ENCODE measurements around the gene GYG2. TPM values are rescaled to one million over a fixed set of nuclear protein-coding genes. Genes with fewer than 3 reads are reported as not detected.
"Not testable (repeated sequence)": the region's sequence is repeated elsewhere in the genome, so short reads cannot be mapped to it uniquely, and the experiment has no call there.

GYG2 gene
- total RNA-seq, 1 experiment from 2014 or later: 9.0 TPM

- TF ChIP-seq CTCF (IDR thresholded peaks at IDR 0.05; ENCODE audit: unreplicated experiment): no peak
- no peaks in the 10 kb centered on the region for H3K9me3 Mint-ChIP-seq (ENCODE audit: low read depth, unreplicated experiment)
- no peaks in the 10 kb centered on the region for H3K27me3 Mint-ChIP-seq (ENCODE audit: unreplicated experiment)
- DNase-seq: no peak
- BruUV-seq (replicated peaks): no TSS peak
- H3K4me3 Mint-ChIP-seq (ENCODE audit: low read depth, unreplicated experiment): no peak overlapping the region
- no peak overlapping the region for H3K27ac Mint-ChIP-seq (ENCODE audit: unreplicated experiment)
- H3K4me1 Mint-ChIP-seq (ENCODE audit: low read depth, unreplicated experiment): peaks cover 6% of the 10 kb centered on the region
- no peaks in the 10 kb centered on the region for H3K36me3 Mint-ChIP-seq (ENCODE audit: insufficient read depth, unreplicated experiment)
- CTCF ChIA-PET: no interaction called here
- intact Hi-C loops (cut with micrococcal nuclease; ENCODE audit: unreplicated experiment): no loop called here
Measured at GRCh38 chrX:2879670-2880069, 50.9 kb downstream of the GYG2 start.

GRCh38 chrX:2883770-2884169 lies 55.0 kb downstream of the GYG2 start:
- Mint-ChIP-seq H3K4me1 (ENCODE audit: low read depth, unreplicated experiment) (peaks cover 7% of the 10 kb centered on the region), H3K9me3 (ENCODE audit: low read depth, unreplicated experiment) (no peaks in the 10 kb centered on the region), H3K27me3 (ENCODE audit: unreplicated experiment) (no peaks in the 10 kb centered on the region), H3K27ac (ENCODE audit: unreplicated experiment) (no peak overlapping the region), H3K4me3 (ENCODE audit: low read depth, unreplicated experiment) (no peak overlapping the region), H3K36me3 (ENCODE audit: insufficient read depth, unreplicated experiment) (no peaks in the 10 kb centered on the region)
- intact Hi-C loops (cut with micrococcal nuclease; ENCODE audit: unreplicated experiment): no loop called here
- BruUV-seq (replicated peaks): no TSS peak
- TF ChIP-seq CTCF (IDR thresholded peaks at IDR 0.05; ENCODE audit: unreplicated experiment): no peak
- DNase-seq: no peak
- CTCF ChIA-PET: no interaction called here

- CTCF ChIA-PET: interaction anchor here (0.6 kb wide), 1 partner anchor 17 kb away, joined by 4 read pairs; no protein-coding TSS in a partner anchor
- BruUV-seq (replicated peaks): no TSS peak
- Mint-ChIP-seq H3K4me3 (ENCODE audit: low read depth, unreplicated experiment) (no peak overlapping the region), H3K4me1 (ENCODE audit: low read depth, unreplicated experiment) (peaks cover 50% of the 10 kb centered on the region), H3K36me3 (ENCODE audit: insufficient read depth, unreplicated experiment) (no peaks in the 10 kb centered on the region), H3K27me3 (ENCODE audit: unreplicated experiment) (no peaks in the 10 kb centered on the region), H3K9me3 (ENCODE audit: low read depth, unreplicated experiment) (no peaks in the 10 kb centered on the region), H3K27ac (ENCODE audit: unreplicated experiment) (no peak overlapping the region)
- no peak for DNase-seq
- intact Hi-C loops (cut with micrococcal nuclease; ENCODE audit: unreplicated experiment): no loop called here
- TF ChIP-seq CTCF (IDR thresholded peaks at IDR 0.05; ENCODE audit: unreplicated experiment): no peak
Measured at GRCh38 chrX:2888309-2888708, 59.6 kb downstream of the GYG2 start.

- DNase-seq: no peak
- Mint-ChIP-seq H3K4me3 (ENCODE audit: low read depth, unreplicated experiment) (peak overlapping the region; percentile 62), H3K4me1 (ENCODE audit: low read depth, unreplicated experiment) (peaks cover 52% of the 10 kb centered on the region), H3K27me3 (ENCODE audit: unreplicated experiment) (no peaks in the 10 kb centered on the region), H3K9me3 (ENCODE audit: low read depth, unreplicated experiment) (no peaks in the 10 kb centered on the region), H3K27ac (ENCODE audit: unreplicated experiment) (peak overlapping the region; percentile 70), H3K36me3 (ENCODE audit: insufficient read depth, unreplicated experiment) (no peaks in the 10 kb centered on the region)
- TF ChIP-seq CTCF (IDR thresholded peaks at IDR 0.05; ENCODE audit: unreplicated experiment): no peak
- CTCF ChIA-PET: no interaction called here
- BruUV-seq (replicated peaks): no TSS peak
- intact Hi-C loops (cut with micrococcal nuclease; ENCODE audit: unreplicated experiment): no loop called here
Measured at GRCh38 chrX:2889045-2889605, 60.4 kb downstream of the GYG2 start.

- H3K36me3 Mint-ChIP-seq (ENCODE audit: insufficient read depth, unreplicated experiment); H3K9me3 Mint-ChIP-seq (ENCODE audit: low read depth, unreplicated experiment); H3K27me3 Mint-ChIP-seq (ENCODE audit: unreplicated experiment); BruUV-seq (replicated peaks); intact Hi-C loops (cut with micrococcal nuclease; ENCODE audit: unreplicated experiment); CTCF ChIA-PET: not testable (repeated sequence)
- Mint-ChIP-seq H3K4me3 (ENCODE audit: low read depth, unreplicated experiment) (peak overlapping the region; percentile 62), H3K4me1 (ENCODE audit: low read depth, unreplicated experiment) (peaks cover 60% of the 10 kb centered on the region), H3K27ac (ENCODE audit: unreplicated experiment) (peak overlapping the region; percentile 70)
- DNase-seq: peak; percentile 53
Measured at GRCh38 chrX:2889706-2890490, 61.2 kb downstream of the GYG2 start.

GRCh38 chrX:2890536-2891460 lies 62.1 kb downstream of the GYG2 start:
- intact Hi-C loops (cut with micrococcal nuclease; ENCODE audit: unreplicated experiment); CTCF ChIA-PET; DNase-seq; H3K27me3 Mint-ChIP-seq (ENCODE audit: unreplicated experiment); H3K9me3 Mint-ChIP-seq (ENCODE audit: low read depth, unreplicated experiment); H3K36me3 Mint-ChIP-seq (ENCODE audit: insufficient read depth, unreplicated experiment); BruUV-seq (replicated peaks): not testable (repeated sequence)
- Mint-ChIP-seq H3K4me1 (ENCODE audit: low read depth, unreplicated experiment) (peaks cover 64% of the 10 kb centered on the region), H3K4me3 (ENCODE audit: low read depth, unreplicated experiment) (peak overlapping the region; percentile 62), H3K27ac (ENCODE audit: unreplicated experiment) (peak overlapping the region; percentile 70)
